ENCODE results near the gene IQSEC1.

GRCh38 chr3:12865271-12865670 lies 208.0 kb downstream of the IQSEC1 start:
- TF ChIP-seq GATA2 (IDR thresholded peaks at IDR 0.05; ENCODE audit: low read depth, low read length), result no peak
- no peak for TF ChIP-seq GATA3 (IDR thresholded peaks at IDR 0.05; ENCODE audit: low read depth, low read length)
